Measurements from ENCODE around the gene BCL2L15. TPM values are rescaled to one million over a fixed set of nuclear protein-coding genes. Genes with fewer than 3 reads are reported as not detected.

The BCL2L15 gene
- total and polyA plus RNA-seq, 10 of the 15 experiments (the other 5 are each of a cell fraction or from before 2014, with no cell fraction given), result 0.42 to 1.2 (median 0.59) TPM

GRCh38 chr1:113859478-113860175 is 27.8 kb downstream of the BCL2L15 start:
- Histone ChIP-seq H3K36me3 (ENCODE audit: control insufficient read depth in 2 of 2, insufficient read depth in 2 of 2, low read length in 1 of 2) (peaks cover 0 to 11% of the 10 kb centered on the region in 2 experiments; a peak in 2 of 4 replicates), H3K9me3 (replicated peaks; ENCODE audit: control insufficient read depth, insufficient read depth, low read length) (no peaks in the 10 kb centered on the region), H4K20me1 (ENCODE audit: control insufficient read depth, insufficient read depth) (no peaks in the 10 kb centered on the region), H2AFZ (ENCODE audit: control insufficient read depth, low read depth, low read length) (no peak overlapping the region), H3K9ac (ENCODE audit: control insufficient read depth, insufficient read depth, low read length) (peak overlapping the region; percentile 43; the same call in 1 of the 2 replicates), H3K4me1 (ENCODE audit: control insufficient read depth, insufficient read depth, low read length) (peaks cover 50% of the 10 kb centered on the region), H3K79me2 (ENCODE audit: control insufficient read depth, insufficient read depth, low read length) (peaks cover 26% of the 10 kb centered on the region), H3K27me3 (replicated peaks in 1 of 2; ENCODE audit: control insufficient read depth in 2 of 2, insufficient read depth in 2 of 2, low read length in 1 of 2) (no peaks in the 10 kb centered on the region), H3K4me2 (ENCODE audit: control insufficient read depth, insufficient read depth) (peak overlapping the region; percentile 95), H3K4me3 (peak overlapping the region; percentile 51), H3K27ac (ENCODE audit: control insufficient read depth, insufficient read depth) (peak overlapping the region; percentile 84)
- POLR2A ChIA-PET, result interaction anchor here (0.8 to 8.0 kb wide), 12 partner anchors 10 to 100 kb away, joined by 3 to 111 read pairs (median 8); partner anchors contain the start of genes AP4B1, DCLRE1B, HIPK1 and PHTF1
- SMC1A ChIA-PET (ENCODE audit: uncharacterized antibody, unreplicated experiment), result interaction anchor here (0.6 to 17.4 kb wide), 34 partner anchors 9 to 592 kb away, joined by 3 to 396 read pairs (median 6); partner anchors contain the start of genes AP4B1, BCL2L15, DCLRE1B and HIPK1
- in situ Hi-C loops (cut with MboI) (no loop called here), intact Hi-C loops (cut with micrococcal nuclease; ENCODE audit: unreplicated experiment) (loop anchor here (1.0 to 5.0 kb wide), 3 partner anchors 12 to 83 kb away; partner anchors contain the start of genes AP4B1, DCLRE1B and PTPN22)
- peak; percentile 61 for FAIRE-seq
- DNase-seq (ENCODE audit: low read depth, low spot score), result peak; percentile 87
- RAD21 ChIA-PET (ENCODE audit: unreplicated experiment), result interaction anchor here (0.6 to 7.1 kb wide), 19 partner anchors 8 to 106 kb away, joined by 3 to 189 read pairs (median 8); partner anchors contain the start of genes AP4B1, DCLRE1B, HIPK1 and RSBN1
- BruUV-seq (replicated peaks), result no TSS peak
- ATAC-seq, result peak; percentile 91
- CTCF ChIA-PET, result interaction anchor here (0.8 to 6.1 kb wide), 18 partner anchors 9 to 423 kb away, joined by 3 to 66 read pairs (median 6); partner anchors contain the start of genes AP4B1, DCLRE1B, HIPK1 and PHTF1
- WGBS (ENCODE audit: insufficient coverage, insufficient replicate concordance, low lambda C conversion rate, missing lambda C conversion rate), result 0% methylated on average over 3 of the region's 3 CpGs
- TF ChIP-seq MXI1 (IDR thresholded peaks at IDR 0.05; ENCODE audit: low read depth, low read length) (no peak; the same call in 1 of the 2 replicates), RELB (IDR thresholded peaks at IDR 0.05; ENCODE audit: low read depth) (peak; percentile 85; the same call in 1 of the 2 replicates), NR2C2 (IDR thresholded peaks at IDR 0.05; ENCODE audit: borderline replicate concordance, control insufficient read depth, insufficient read length, low read depth) (no peak), ZNF24 (IDR thresholded peaks at IDR 0.05) (no peak), FOS (IDR thresholded peaks at IDR 0.05; ENCODE audit: borderline replicate concordance, extremely low read depth, insufficient read length) (no peak), EED (IDR thresholded peaks at IDR 0.05; ENCODE audit: low read depth) (peak; percentile 83), BACH1 (IDR thresholded peaks at IDR 0.05; ENCODE audit: borderline replicate concordance) (peak; percentile 80; the same call in 1 of the 2 replicates), NBN (IDR thresholded peaks at IDR 0.05) (peak; percentile 64), SP1 (IDR thresholded peaks at IDR 0.05; ENCODE audit: low read depth, low read length) (peak; percentile 22), IRF4 (IDR thresholded peaks at IDR 0.05; ENCODE audit: low read depth, low read length) (peak; percentile 84), EP300 (IDR thresholded peaks at IDR 0.05; ENCODE audit: borderline replicate concordance in 1 of 2, control insufficient read depth in 1 of 2, low read depth in 2 of 2, low read length in 2 of 2) (peak; percentile 30 to 91; a peak in 3 of 4 replicates), RAD51 (IDR thresholded peaks at IDR 0.05) (no peak), NR2F1 (conservative IDR thresholded peaks at IDR 0.05) (0 out of 2 replicates have a peak, but pooled peaks have one; percentile 26), IKZF2 (IDR thresholded peaks at IDR 0.05) (peak; percentile 87 to 89; a peak in 3 of 4 replicates), ZNF274 (IDR thresholded peaks at IDR 0.05; ENCODE audit: insufficient read depth, insufficient read length) (no peak), ZNF384 (IDR thresholded peaks at IDR 0.05; ENCODE audit: borderline replicate concordance, low read depth, low read length) (peak; percentile 86), PML (IDR thresholded peaks at IDR 0.05; ENCODE audit: low read length) (peak; percentile 81), CEBPB (IDR thresholded peaks at IDR 0.05; ENCODE audit: borderline replicate concordance in 1 of 2, low read depth in 2 of 2, low read length in 2 of 2) (no peak), HDGF (IDR thresholded peaks at IDR 0.05) (no peak), TARDBP (IDR thresholded peaks at IDR 0.05; ENCODE audit: borderline replicate concordance) (no peak), DPF2 (IDR thresholded peaks at IDR 0.05) (peak; percentile 87)

Measured in GM12878 (cell line).